ENCODE measurements around the gene FRMD5. TPM values are rescaled to one million over a fixed set of nuclear protein-coding genes. Genes with fewer than 3 reads are reported as not detected.

FRMD5 gene
- total RNA-seq, 1 experiment from 2014 or later = 3.9 TPM

DNA sequence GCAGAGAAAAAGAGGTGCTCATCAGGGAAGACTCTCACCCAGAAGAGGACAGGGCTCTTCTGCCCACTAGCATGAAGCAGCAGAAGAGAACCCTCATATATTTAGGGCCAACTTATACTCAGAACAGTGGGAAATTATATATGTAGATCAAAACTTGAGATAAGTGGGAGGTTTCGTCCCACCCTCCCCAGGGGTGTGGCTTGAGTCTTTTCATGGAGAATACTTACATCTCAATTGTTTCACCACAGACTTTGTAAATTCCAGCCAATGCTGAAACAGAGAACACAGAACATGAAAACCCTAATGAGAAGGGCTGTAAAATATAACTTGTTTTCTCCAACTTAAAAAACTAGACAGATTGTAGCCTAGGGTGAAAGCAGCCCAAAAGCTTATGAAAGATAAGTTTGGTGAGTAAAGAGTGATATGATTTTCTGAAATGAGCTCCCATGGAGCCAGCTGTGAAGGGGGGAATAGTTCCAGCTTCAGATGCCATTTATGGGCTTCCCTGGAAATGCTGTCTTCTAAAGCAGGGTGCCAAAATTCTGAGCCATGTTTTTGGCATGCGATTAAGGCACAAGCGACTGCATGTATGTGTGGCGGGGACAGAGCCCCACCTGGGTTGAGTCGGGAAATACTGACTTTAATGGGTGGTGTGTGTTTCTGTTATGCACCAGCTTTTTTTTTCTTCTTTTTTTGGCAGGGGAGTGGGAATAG is 275.4 kb downstream of the FRMD5 start:
- H3K23ac ChIP-seq (ENCODE audit: insufficient read length, low read depth, low read length) = no peak overlapping the region
- no peaks in the 10 kb centered on the region for H3K23me2 ChIP-seq (ENCODE audit: insufficient read length, low read depth, low read length, poor library complexity, severe bottlenecking)
- no peak overlapping the region for H2AK5ac ChIP-seq (ENCODE audit: insufficient read length, low read length)
- no peak overlapping the region for H3K56ac ChIP-seq (ENCODE audit: insufficient read length, low read depth, low read length)
- no CpG with 5 or more reads among the region's 5 CpGs for WGBS (ENCODE audit: extremely low coverage, insufficient read length, low lambda C conversion rate)
- no peaks in the 10 kb centered on the region for H3K79me2 ChIP-seq (ENCODE audit: insufficient read depth, low read length)
- no peak overlapping the region for H3K14ac ChIP-seq (ENCODE audit: insufficient read depth, low read length)
- H2BK12ac ChIP-seq (ENCODE audit: insufficient read length, low read depth, low read length) = no peak overlapping the region
- H3K27me3 Mint-ChIP-seq (ENCODE audit: low read depth) = no peaks in the 10 kb centered on the region
- no peaks in the 10 kb centered on the region for H3K9me3 Mint-ChIP-seq
- no peak overlapping the region for H2BK15ac ChIP-seq (ENCODE audit: low read depth, low read length)
- H4K8ac ChIP-seq (replicated peaks; ENCODE audit: insufficient read length, low read depth, low read length) = no peak overlapping the region
- peaks cover 8% of the 10 kb centered on the region for H3K4me1 ChIP-seq (ENCODE audit: insufficient read depth, low read length)
- TF ChIP-seq, protein P1, sequence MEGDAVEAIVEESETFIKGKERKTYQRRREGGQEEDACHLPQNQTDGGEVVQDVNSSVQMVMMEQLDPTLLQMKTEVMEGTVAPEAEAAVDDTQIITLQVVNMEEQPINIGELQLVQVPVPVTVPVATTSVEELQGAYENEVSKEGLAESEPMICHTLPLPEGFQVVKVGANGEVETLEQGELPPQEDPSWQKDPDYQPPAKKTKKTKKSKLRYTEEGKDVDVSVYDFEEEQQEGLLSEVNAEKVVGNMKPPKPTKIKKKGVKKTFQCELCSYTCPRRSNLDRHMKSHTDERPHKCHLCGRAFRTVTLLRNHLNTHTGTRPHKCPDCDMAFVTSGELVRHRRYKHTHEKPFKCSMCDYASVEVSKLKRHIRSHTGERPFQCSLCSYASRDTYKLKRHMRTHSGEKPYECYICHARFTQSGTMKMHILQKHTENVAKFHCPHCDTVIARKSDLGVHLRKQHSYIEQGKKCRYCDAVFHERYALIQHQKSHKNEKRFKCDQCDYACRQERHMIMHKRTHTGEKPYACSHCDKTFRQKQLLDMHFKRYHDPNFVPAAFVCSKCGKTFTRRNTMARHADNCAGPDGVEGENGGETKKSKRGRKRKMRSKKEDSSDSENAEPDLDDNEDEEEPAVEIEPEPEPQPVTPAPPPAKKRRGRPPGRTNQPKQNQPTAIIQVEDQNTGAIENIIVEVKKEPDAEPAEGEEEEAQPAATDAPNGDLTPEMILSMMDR (conservative IDR thresholded peaks at IDR 0.05) = no peak
- peaks cover 5 to 9% (median 9%) of the 10 kb centered on the region in 3 experiments; a peak in 5 of 7 replicates for H3K36me3 Mint-ChIP-seq (ENCODE audit: insufficient read depth in 1 of 3, low read depth in 3 of 3)
- no peak overlapping the region for H3K4ac ChIP-seq (ENCODE audit: low read depth, low read length)
- no peak overlapping the region for H4K5ac ChIP-seq (ENCODE audit: insufficient read length, low read depth, low read length)
- H3K18ac ChIP-seq (ENCODE audit: insufficient read length, low read depth, low read length) = no peak overlapping the region
- H4K20me1 ChIP-seq (ENCODE audit: control insufficient read depth, insufficient read depth, insufficient read length) = no peaks in the 10 kb centered on the region
- no peak overlapping the region for H4K91ac ChIP-seq (ENCODE audit: insufficient read length, low read depth, low read length)
- no peak overlapping the region for H2BK5ac ChIP-seq (ENCODE audit: insufficient read length, low read length)
- no peak overlapping the region for H3T11ph ChIP-seq (ENCODE audit: low read length)
- H3K27ac ChIP-seq (ENCODE audit: insufficient read length, low read depth, low read length) = no peak overlapping the region
- H3K4me3 Mint-ChIP-seq = no peak overlapping the region
- no peak overlapping the region for H2AFZ ChIP-seq (ENCODE audit: low read length)
- no peaks in the 10 kb centered on the region for H3K79me1 ChIP-seq (ENCODE audit: insufficient read depth, low read depth, low read length, poor library complexity, severe bottlenecking)
- no peak overlapping the region for H3K9ac ChIP-seq (ENCODE audit: extremely low read depth, insufficient read length, low read length)
- peaks cover 36 to 38% of the 10 kb centered on the region in 2 experiments for H3K4me1 Mint-ChIP-seq
- H2BK120ac ChIP-seq (ENCODE audit: low read depth, low read length, poor library complexity, severe bottlenecking) = no peak overlapping the region
- H3K27ac Mint-ChIP-seq = peak overlapping the region in 1 of 3 experiments; percentile 52; a peak in 2 of 7 replicates
- no peaks in the 10 kb centered on the region for H3K27me3 ChIP-seq (ENCODE audit: insufficient read depth, low read length)
- H3K9me3 ChIP-seq (ENCODE audit: control insufficient read depth, low read depth, low read length) = no peaks in the 10 kb centered on the region
- no peak for DNase-seq
- H2BK20ac ChIP-seq (ENCODE audit: low read depth, low read length, poor library complexity, severe bottlenecking) = no peak overlapping the region
- H3K4me2 ChIP-seq (ENCODE audit: insufficient read depth, insufficient read length, low read length) = no peak overlapping the region
